ENCODE results near the gene EPS8L2.

GRCh38 chr11:719214-720016, 13.4 kb downstream of the EPS8L2 start:
- no peak for TF ChIP-seq CTCF (conservative IDR thresholded peaks at IDR 0.05; ENCODE audit: low read depth, low read length)
- no peak for TF ChIP-seq POLR2A (IDR thresholded peaks at IDR 0.05; ENCODE audit: low read depth, low read length)
- TF ChIP-seq CEBPB (IDR thresholded peaks at IDR 0.05; ENCODE audit: low read depth, low read length), result no peak
- no peak for TF ChIP-seq MAZ (IDR thresholded peaks at IDR 0.05; ENCODE audit: borderline replicate concordance, low read depth, low read length)
- TF ChIP-seq MXI1 (IDR thresholded peaks at IDR 0.05; ENCODE audit: borderline replicate concordance, low read depth, low read length), result no peak
- no peak for TF ChIP-seq SMC3 (IDR thresholded peaks at IDR 0.05; ENCODE audit: low read depth, low read length)
- no peak for TF ChIP-seq USF2 (IDR thresholded peaks at IDR 0.05; ENCODE audit: low read depth, low read length)
- TF ChIP-seq ELK1 (IDR thresholded peaks at IDR 0.05; ENCODE audit: borderline replicate concordance, low read depth, low read length), result no peak
- TF ChIP-seq RFX5 (IDR thresholded peaks at IDR 0.05; ENCODE audit: low read depth, low read length), result no peak
- TF ChIP-seq MAFK (IDR thresholded peaks at IDR 0.05; ENCODE audit: low read depth, low read length), result no peak
- TF ChIP-seq RAD21 (IDR thresholded peaks at IDR 0.05; ENCODE audit: low read length), result no peak
- no peak for TF ChIP-seq FOS (IDR thresholded peaks at IDR 0.05; ENCODE audit: low read depth, low read length)
- no peak for TF ChIP-seq NFE2L2 (IDR thresholded peaks at IDR 0.05; ENCODE audit: low read depth, low read length)
